Fibroblast of lung (primary cell): ENCODE results near the gene ZNF263. TPM values are rescaled to one million over a fixed set of nuclear protein-coding genes. Genes with fewer than 3 reads are reported as not detected.

Experiments used
- DNase-seq, 2 donors: peaks; one replicate each; pipeline versions ENCODE4 v3.0.0 to v3.0.0-alpha.2; 2010; ENCODE audit warnings: low read depth in 2 of 2
- H2AFZ ChIP-seq: 2 replicates; pipeline ENCODE4 v1.5.1; 2012; ENCODE audit warnings: low read length, control low read depth, inconsistent platforms
- H3K27ac ChIP-seq: 2 replicates; pipeline ENCODE4 v1.5.1; 2011; ENCODE audit warnings: low read length, control low read depth; ENCODE audit not compliant: insufficient read depth
- H3K27me3 ChIP-seq: 2 replicates; pipeline ENCODE4 v1.5.1; 2011; ENCODE audit warnings: mild to moderate bottlenecking, low read length; ENCODE audit not compliant: control insufficient read depth, insufficient read depth
- H3K36me3 ChIP-seq: 2 replicates; pipeline ENCODE4 v1.5.1; 2011; ENCODE audit warnings: low read length; ENCODE audit not compliant: control insufficient read depth, insufficient read depth
- H3K4me1 ChIP-seq: 2 replicates; pipeline ENCODE4 v1.5.1; 2011; ENCODE audit warnings: low read length; ENCODE audit not compliant: control insufficient read depth, insufficient read depth; ENCODE audit errors: extremely low read depth
- H3K4me2 ChIP-seq: 2 replicates; pipeline ENCODE4 v1.5.1; 2011; ENCODE audit warnings: low read length, control low read depth; ENCODE audit not compliant: insufficient read depth; ENCODE audit errors: extremely low read depth
- H3K4me3 ChIP-seq, 4 experiments: fragments of 200-600 bp in 1 of 4; sonication (generic) in 1 of 4; replicated peaks in 1 of 4; 2 replicates each; pipeline ENCODE4 v1.5.1; 2011 to 2016; ENCODE audit warnings: low read length in 4 of 4, low read depth in 3 of 4, mild to moderate bottlenecking in 3 of 4, control low read depth in 2 of 4, inconsistent platforms in 1 of 4, mixed read lengths in 1 of 4; ENCODE audit not compliant: insufficient read depth in 1 of 4; ENCODE audit errors: control extremely low read depth in 1 of 4
- H3K79me2 ChIP-seq: 2 replicates; pipeline ENCODE4 v1.5.1; 2012; ENCODE audit warnings: mild to moderate bottlenecking, low read length, inconsistent platforms; ENCODE audit not compliant: control insufficient read depth, insufficient read depth
- H3K9ac ChIP-seq: 2 replicates; pipeline ENCODE4 v1.5.1; 2011; ENCODE audit warnings: mild to moderate bottlenecking, low read length, control low read depth; ENCODE audit not compliant: insufficient read depth
- H3K9me3 ChIP-seq: 2 replicates; pipeline ENCODE4 v1.5.1; 2012; ENCODE audit warnings: low read depth, low read length; ENCODE audit not compliant: control insufficient read depth, insufficient read depth
- H4K20me1 ChIP-seq: 2 replicates; pipeline ENCODE4 v1.5.1; 2011; ENCODE audit warnings: low read length; ENCODE audit not compliant: control insufficient read depth, insufficient read depth; ENCODE audit errors: extremely low read depth
- EZH2 ChIP-seq: IDR thresholded peaks from 2 replicates; pipeline ENCODE4 v1.5.1; 2012; ENCODE audit warnings: low read length, control low read depth, mild to moderate bottlenecking; ENCODE audit errors: missing control alignments
- polyA plus RNA-seq, 2 donors: library from polyadenylated mRNA; depleted of rRNA in 1 of 2; stranded (reverse) in 1 of 2; unstranded in 1 of 2; fragments of >200 nt; gene quantifications; 2 replicates each; pipeline ENCODE4 v1.2.1, GENCODE V29; 2011 to 2012; ENCODE audit warnings: missing spikeins in 1 of 2
- total RNA-seq: library from RNA; depleted of rRNA; stranded (reverse); fragments of >200 nt; gene quantifications from 2 replicates; pipeline ENCODE4 v1.2.1, GENCODE V29; 2014
- TF ChIP-seq, protein P1 (sequence below), 2 donors: IDR thresholded peaks in 1 of 2; conservative IDR thresholded peaks in 1 of 2; 1 replicate in 1 of 2; 2 replicates in 1 of 2; pipeline ENCODE4 v1.5.1; 2011 to 2012; ENCODE audit warnings: low read length in 2 of 2, control low read depth in 1 of 2, inconsistent platforms in 1 of 2, low read depth in 1 of 2, mild to moderate bottlenecking in 1 of 2

ZNF263 gene
- total and polyA plus RNA-seq, 2 donors (not counting 1 experiment from before 2014, with no cell fraction given) = 11.1 to 37.3 TPM

GRCh38 chr16:3282103-3282729, 1.1 kb upstream of the ZNF263 start:
- DNase-seq = peak in 1 of 2 donors; percentile 82
- no peak for TF ChIP-seq EZH2
- TF ChIP-seq, protein P1, sequence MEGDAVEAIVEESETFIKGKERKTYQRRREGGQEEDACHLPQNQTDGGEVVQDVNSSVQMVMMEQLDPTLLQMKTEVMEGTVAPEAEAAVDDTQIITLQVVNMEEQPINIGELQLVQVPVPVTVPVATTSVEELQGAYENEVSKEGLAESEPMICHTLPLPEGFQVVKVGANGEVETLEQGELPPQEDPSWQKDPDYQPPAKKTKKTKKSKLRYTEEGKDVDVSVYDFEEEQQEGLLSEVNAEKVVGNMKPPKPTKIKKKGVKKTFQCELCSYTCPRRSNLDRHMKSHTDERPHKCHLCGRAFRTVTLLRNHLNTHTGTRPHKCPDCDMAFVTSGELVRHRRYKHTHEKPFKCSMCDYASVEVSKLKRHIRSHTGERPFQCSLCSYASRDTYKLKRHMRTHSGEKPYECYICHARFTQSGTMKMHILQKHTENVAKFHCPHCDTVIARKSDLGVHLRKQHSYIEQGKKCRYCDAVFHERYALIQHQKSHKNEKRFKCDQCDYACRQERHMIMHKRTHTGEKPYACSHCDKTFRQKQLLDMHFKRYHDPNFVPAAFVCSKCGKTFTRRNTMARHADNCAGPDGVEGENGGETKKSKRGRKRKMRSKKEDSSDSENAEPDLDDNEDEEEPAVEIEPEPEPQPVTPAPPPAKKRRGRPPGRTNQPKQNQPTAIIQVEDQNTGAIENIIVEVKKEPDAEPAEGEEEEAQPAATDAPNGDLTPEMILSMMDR (conservative IDR thresholded peaks at IDR 0.05 in 1 of 2, IDR thresholded peaks at IDR 0.05 in 1 of 2; ENCODE audit: low read depth in 1 of 2, low read length in 2 of 2) = no peak
- no peaks in the 10 kb centered on the region for H3K9me3 ChIP-seq

DNA sequence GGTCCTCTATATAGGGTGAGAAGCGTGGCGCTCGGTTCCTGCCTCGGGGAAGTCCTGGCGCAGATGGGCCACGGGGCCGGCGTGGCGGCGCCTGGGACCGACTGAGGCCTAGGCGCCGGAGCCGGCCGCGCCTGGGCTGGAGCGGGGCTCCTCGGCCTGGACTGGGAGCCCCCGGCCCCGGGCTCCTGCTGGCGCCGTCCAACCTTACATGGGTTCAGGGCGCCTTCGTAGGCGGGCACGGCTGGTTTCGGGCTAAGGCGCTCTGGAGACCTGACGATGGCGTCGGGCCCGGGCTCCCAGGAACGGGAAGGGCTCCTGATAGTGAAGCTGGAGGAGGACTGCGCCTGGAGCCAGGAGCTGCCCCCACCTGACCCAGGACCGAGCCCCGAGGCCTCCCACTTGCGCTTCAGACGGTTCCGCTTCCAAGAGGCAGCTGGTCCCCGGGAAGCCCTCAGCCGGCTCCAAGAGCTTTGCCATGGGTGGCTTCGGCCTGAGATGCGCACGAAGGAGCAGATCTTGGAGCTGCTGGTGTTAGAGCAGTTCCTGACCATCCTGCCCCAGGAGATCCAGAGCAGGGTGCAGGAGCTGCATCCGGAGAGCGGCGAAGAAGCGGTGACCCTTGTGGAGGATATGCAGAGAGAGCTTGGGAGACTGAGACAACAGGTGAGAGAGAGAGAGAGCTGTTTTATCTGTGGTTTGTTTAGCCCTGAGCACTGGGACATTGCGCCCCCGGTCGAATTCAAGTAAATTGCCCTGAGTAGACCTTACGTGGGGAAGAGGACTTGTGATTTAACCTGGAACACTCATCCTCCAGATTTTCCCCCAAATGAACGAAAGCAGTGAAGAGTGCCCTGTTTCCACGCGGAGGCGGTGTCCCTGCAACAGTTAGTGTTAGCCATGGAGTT, 504 bp downstream of the ZNF263 start:
- peaks cover 35% of the 10 kb centered on the region for H3K79me2 ChIP-seq
- peak in 1 of 2 donors; percentile 7 for DNase-seq

More at GRCh38 chr16:3282103-3282729, 1.1 kb upstream of the ZNF263 start:
- peak overlapping the region; percentile 98 for H3K27ac ChIP-seq
- peak overlapping the region; percentile 100 for H3K4me2 ChIP-seq
- H3K4me1 ChIP-seq = peaks cover 2% of the 10 kb centered on the region
- peaks cover 34% of the 10 kb centered on the region for H3K79me2 ChIP-seq
- peak overlapping the region; percentile 98 for H2AFZ ChIP-seq
- H4K20me1 ChIP-seq = no peaks in the 10 kb centered on the region
- peak overlapping the region; percentile 96 for H3K9ac ChIP-seq
- no peaks in the 10 kb centered on the region for H3K27me3 ChIP-seq
- H3K36me3 ChIP-seq = peaks cover 5% of the 10 kb centered on the region
- H3K4me3 ChIP-seq = peak overlapping the region; percentile 79 to 95 (median 90)

More for the DNA sequence above, 504 bp downstream of the ZNF263 start:
- Histone ChIP-seq H3K4me1 (peaks cover 2% of the 10 kb centered on the region), H3K27ac (peak overlapping the region; percentile 98), H3K4me3 (peak overlapping the region; percentile 79 to 95 (median 88)), H3K9me3 (peaks cover under 1% of the 10 kb centered on the region), H4K20me1 (no peaks in the 10 kb centered on the region), H3K36me3 (peaks cover 6% of the 10 kb centered on the region), H3K4me2 (peak overlapping the region; percentile 96), H3K27me3 (no peaks in the 10 kb centered on the region), H3K9ac (peak overlapping the region; percentile 92), H2AFZ (no peak overlapping the region)
- no peak for TF ChIP-seq EZH2
- TF ChIP-seq, protein P1 (conservative IDR thresholded peaks at IDR 0.05 in 1 of 2, IDR thresholded peaks at IDR 0.05 in 1 of 2; ENCODE audit: low read depth in 1 of 2, low read length in 2 of 2) = no peak
